ENCODE results near the gene PWWP2A.
"Not testable (repeated sequence)": the region's sequence is repeated elsewhere in the genome, so short reads cannot be mapped to it uniquely, and the experiment has no call there.

Gene PWWP2A

DNA sequence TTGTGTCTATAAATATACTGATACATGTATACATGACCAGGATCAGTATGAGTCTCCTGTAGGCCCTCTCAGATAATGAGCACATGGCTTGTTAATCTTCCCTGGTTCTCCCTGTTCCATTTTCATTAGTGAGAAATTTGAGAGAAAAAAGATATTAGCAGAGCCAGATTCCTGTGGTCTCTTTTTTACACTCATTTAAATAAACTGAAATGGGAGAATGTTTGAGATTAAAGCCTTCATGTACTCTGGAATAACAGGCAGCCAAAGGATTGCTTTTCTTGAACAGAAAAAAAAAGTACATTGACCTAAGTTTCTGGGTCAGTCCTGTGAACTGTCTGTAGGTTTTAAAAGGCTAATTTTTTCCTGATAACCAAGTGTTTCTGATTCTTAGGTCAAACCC is 44.2 kb downstream of the PWWP2A start:
- DNase-seq = no peak

DNA sequence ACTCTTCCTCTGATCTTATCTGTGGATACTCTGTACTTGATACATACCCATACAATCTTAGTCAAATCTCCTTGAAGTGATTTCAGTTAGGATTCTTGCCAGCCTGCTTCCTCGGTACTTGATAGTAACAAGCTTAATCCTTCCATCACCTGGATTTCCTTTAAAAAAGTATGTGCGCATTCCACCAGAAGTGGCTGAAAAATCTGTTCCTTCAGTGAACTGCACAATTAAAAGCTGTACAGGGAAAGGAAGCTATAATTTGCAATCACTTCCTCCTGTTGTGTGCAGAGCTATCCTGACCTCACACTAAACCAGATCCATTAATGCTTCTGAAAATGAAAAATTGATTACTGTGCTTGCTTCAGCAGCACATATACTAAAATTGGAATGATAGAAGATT is 47.3 kb downstream of the PWWP2A start:
- DNase-seq = no peak

DNA sequence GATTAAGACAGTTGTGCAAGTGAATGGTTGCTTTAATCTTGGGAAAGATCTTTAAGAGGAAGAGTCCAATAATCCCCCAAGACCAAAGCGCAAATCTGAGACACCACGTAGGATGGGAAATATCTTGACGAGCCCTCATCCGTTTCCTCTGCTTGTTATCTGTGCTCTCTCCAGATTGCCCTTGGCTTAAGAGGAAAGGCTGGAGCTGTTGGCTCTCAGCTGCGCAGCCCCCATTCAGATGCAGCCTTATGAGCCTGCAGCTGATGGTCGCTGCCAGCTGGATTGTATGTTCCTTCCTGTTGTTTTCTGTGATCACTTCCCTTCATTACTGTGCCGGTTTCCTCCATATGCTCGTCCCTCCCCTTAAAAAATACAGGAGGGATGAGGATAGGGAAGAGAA is 47.7 kb downstream of the PWWP2A start:
- DNase-seq = no peak

DNA sequence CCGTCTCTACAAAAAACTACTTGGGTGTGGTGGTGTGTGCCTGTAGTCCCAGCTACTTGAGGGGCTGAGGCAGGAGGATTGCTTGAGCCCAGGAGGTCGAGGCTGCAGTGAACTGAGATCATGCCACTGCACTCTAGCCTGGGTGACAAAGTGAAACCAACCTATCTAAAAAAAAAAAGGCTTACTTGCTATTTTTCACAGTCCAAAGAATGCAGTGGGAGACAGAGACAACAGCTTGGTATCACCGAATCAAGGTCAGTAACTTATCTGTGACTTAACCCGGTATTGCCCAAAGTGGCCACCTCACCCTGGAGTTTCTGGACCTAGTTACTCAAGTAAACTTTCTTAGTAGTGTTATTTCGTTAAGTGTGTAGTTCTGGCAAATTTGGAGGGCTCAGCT is 50.1 kb downstream of the PWWP2A start:
- not testable (repeated sequence) for DNase-seq

DNA sequence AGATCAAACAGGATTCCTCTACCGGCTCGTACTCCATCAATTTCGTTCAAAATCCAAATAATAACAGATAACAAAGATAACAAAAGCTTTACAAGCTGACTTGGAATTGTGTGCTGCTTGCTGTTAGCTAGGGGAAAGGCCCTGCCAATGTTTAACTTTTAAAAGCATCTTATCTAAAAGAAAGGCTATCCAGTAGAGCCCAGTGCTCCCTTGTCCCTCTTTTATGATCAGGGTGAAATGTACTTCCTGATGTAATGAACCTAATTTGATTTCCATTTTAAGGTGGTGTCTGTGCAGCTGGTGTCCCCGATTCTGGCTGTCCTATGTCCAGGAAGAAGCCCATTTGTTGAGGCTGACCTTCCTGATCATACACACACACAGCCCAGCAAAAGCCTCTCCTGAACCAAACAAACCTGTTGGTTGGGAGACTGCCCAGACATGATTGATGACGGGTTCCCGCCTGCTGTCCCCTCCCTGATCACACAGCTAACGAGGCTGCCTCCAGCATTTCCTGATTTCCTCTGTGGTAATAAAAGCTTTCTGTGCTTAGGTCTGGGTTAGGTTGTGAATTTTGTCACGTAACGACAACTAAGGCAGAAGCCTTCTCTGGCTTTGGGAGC is 54.1 kb downstream of the PWWP2A start:
- DNase-seq = no peak

DNA sequence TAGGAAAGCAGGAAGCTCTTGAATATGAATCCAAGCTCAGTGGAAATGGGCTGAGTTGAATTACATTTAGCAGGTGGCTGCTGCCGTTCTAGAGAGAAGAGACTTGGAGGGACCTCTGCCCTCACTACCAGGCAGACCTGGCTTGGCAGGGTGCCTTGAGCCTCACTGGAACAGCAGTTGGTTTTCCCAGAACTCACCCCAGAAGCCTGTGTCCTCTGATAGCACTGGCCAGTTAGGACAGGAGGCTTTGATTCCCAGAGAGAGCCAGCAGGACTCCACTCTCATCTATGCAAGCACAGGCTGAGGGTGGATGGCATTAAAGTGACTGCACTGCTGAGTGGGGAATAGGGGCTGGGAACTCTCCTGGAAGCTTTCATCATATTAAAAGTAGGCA is 54.8 kb downstream of the PWWP2A start:
- DNase-seq = no peak

- DNase-seq = no peak
Observed at GRCh38 chr5:160061770-160062169, 57.5 kb downstream of the PWWP2A start.

DNA sequence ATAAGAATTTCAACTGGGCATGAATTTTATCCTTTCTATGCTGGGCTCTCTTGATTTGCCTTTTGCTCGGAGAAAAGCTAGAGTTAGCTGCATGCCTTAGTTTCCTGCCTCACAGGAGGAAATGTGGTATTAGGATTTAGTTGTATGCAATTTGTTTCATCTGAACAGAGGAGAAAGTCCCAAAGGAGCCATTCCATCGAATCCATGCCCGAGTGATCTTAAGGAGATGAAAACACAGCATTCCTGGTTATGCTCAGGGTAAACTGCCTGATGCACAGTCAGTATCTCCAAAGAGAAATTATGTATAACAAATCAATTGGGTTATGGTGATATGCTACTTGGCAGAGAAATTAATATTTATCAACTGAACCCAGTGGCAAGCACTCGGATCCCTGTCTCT is 59.2 kb downstream of the PWWP2A start:
- no peak for DNase-seq

DNA sequence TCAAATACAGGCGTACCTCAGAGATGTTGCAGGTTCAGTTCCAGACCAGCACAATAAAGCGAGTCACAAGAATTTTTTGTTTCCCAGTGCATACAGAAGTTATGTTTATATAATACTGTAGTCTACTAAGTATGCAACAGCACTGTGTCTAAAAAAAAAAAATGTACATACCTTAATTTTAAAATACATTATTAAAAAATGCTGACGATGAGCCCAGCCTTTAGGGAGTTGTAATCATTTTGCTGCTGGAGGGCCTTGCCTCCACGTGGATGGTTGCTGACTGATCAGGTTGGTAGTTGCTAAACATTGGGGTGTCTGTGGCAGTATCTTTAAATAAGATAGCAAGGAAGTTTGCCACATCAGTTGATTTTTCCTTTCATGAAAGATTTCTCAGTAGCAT is 62.0 kb downstream of the PWWP2A start:
- no peak for DNase-seq

DNA sequence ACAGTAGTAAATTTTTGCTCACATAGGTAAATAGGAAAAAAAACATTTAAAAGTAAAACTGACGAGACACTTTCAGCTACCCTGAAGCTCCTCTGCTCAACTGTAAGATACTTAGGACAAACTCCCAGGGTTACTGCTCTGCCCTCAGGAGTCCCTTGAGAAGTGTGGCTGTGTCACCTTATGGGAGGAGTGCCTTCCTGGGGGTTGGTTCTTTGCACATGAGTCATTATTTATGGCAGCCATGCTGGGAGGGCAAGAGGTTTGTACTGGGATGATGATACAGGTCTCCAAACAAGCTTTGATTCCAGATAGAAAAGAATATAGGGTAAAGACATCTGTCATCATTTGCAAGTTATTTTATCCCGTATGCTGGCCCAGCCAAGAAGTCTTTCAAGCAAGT is 64.4 kb downstream of the PWWP2A start:
- DNase-seq = no peak

- DNase-seq = no peak
Observed at GRCh38 chr5:160054047-160054446, 65.2 kb downstream of the PWWP2A start.

DNA sequence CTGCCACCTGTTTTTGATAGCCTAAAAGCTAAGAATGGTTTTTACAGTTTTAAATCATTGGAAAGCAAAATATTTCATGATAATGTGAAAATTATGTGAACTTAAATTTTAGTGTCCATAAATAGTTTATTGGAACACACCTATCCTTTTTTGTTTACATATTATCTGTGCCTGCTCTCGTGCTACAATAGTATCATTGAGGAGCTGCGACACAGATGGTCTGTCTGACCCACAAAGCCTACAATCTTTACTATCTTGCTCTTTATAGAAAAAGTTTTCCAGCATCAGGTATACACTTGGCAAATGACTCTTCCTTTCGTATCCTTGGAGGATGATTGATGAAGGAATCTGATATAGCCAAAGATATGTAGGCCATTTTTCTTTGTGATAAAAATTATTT is 70.2 kb downstream of the PWWP2A start:
- DNase-seq = no peak

GRCh38 chr5:160048131-160048530 is 71.1 kb downstream of the PWWP2A start:
- DNase-seq = no peak

DNA sequence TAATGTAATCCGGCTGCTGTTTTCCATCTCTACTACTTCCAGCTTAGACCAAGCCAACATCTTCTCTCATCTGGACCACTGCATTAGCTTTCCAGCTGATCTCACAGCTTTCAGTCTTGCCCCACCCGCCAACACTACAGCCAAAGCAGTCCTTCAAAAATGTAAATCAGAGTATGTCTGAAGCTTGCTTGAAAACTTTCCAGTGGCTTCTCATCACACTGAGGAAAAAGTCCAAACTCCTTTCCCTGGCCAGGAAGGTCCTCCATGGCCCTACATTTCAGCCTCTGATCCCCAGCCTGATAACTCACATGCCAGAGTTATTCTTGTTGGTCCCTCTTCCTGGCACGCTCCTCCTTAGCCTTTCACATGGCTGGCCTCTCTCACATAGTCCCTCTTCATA is 71.8 kb downstream of the PWWP2A start:
- DNase-seq = no peak

DNA sequence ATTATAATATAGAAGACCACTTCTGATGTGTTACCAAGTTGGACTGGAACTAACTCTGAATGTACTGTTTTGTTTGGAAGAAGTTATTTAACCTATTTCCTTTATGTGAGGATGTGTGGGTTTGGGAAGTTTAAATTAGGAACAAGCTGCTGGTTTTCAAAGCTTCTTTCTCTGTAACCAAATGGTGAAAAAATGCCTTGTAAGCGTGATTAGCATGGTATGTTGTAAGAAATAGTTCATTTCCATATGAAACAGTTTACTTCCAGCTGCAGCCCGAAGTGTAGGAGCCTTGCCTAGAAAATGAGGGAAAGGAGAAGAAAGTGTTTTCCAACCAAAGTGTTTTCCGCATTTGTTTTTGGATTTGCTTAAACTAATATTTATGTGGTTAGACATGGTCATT is 74.3 kb downstream of the PWWP2A start:
- peak; percentile 23 to 49 for DNase-seq

- DNase-seq = no peak
Observed at GRCh38 chr5:160044391-160044804, 74.9 kb downstream of the PWWP2A start.

GRCh38 chr5:160042671-160043070 is 76.6 kb downstream of the PWWP2A start:
- DNase-seq = no peak
